ENCODE results near the gene VIT. TPM values are rescaled to one million over a fixed set of nuclear protein-coding genes. Genes with fewer than 3 reads are reported as not detected.

Gene VIT
- total RNA-seq, 1 donor from 2014 or later = not detected

DNA sequence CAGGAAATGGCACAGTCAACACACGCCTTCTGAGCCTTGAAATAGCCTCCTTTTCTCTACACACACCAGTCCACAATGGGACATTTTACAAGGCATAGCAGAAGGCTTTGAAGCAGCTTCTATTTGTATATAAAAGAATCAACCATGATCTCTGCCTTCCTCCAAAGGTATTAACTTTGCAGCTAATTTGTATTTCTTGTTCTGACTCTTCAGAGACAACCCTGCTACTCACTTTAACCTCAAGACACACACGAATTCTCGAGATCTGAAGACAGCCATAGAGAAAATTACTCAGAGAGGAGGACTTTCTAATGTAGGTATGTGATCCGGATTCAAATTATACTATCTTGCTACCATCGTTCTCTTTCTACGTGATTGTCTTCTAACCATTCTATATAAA is 104.6 kb downstream of the VIT start:
- Histone ChIP-seq H3K36me3 (ENCODE audit: control insufficient read depth, insufficient read depth, low read length) (no peaks in the 10 kb centered on the region), H3K4me3 (ENCODE audit: low read depth, low read length) (no peak overlapping the region), H3K27me3 (ENCODE audit: control insufficient read depth, insufficient read depth, low read length) (no peaks in the 10 kb centered on the region)
- DNase-seq (ENCODE audit: low read depth) (no peak), FAIRE-seq (no peak)
- TF ChIP-seq, protein P1, sequence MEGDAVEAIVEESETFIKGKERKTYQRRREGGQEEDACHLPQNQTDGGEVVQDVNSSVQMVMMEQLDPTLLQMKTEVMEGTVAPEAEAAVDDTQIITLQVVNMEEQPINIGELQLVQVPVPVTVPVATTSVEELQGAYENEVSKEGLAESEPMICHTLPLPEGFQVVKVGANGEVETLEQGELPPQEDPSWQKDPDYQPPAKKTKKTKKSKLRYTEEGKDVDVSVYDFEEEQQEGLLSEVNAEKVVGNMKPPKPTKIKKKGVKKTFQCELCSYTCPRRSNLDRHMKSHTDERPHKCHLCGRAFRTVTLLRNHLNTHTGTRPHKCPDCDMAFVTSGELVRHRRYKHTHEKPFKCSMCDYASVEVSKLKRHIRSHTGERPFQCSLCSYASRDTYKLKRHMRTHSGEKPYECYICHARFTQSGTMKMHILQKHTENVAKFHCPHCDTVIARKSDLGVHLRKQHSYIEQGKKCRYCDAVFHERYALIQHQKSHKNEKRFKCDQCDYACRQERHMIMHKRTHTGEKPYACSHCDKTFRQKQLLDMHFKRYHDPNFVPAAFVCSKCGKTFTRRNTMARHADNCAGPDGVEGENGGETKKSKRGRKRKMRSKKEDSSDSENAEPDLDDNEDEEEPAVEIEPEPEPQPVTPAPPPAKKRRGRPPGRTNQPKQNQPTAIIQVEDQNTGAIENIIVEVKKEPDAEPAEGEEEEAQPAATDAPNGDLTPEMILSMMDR (IDR thresholded peaks at IDR 0.05; ENCODE audit: insufficient read depth, low read length, severe bottlenecking) = no peak

DNA sequence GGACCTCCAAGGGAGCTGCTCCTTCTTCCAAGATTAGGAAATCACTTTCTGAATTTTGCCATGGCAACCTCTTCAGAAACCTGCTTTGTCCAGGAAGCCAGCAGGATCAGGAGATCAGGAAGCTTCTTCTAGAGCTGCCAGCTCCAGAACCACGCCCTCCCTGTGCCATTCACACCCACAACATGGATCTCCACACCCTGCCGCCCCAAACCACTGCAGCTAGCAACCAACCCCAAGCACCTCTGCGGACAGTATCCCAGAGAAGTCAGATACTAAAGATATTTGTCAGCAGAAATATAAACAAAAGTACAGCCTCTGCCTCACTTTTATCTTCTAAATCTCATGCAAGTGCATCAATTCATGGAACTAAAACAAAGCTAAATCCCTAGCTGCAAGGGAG is 106.4 kb downstream of the VIT start:
- no peak for DNase-seq (ENCODE audit: low read depth)
- no peak overlapping the region for H3K4me3 ChIP-seq (ENCODE audit: low read depth, low read length)
- no peak for FAIRE-seq
- no peaks in the 10 kb centered on the region for H3K36me3 ChIP-seq (ENCODE audit: control insufficient read depth, insufficient read depth, low read length)
- TF ChIP-seq, protein P1 (IDR thresholded peaks at IDR 0.05; ENCODE audit: insufficient read depth, low read length, severe bottlenecking) = no peak
- H3K27me3 ChIP-seq (ENCODE audit: control insufficient read depth, insufficient read depth, low read length) = no peaks in the 10 kb centered on the region

DNA sequence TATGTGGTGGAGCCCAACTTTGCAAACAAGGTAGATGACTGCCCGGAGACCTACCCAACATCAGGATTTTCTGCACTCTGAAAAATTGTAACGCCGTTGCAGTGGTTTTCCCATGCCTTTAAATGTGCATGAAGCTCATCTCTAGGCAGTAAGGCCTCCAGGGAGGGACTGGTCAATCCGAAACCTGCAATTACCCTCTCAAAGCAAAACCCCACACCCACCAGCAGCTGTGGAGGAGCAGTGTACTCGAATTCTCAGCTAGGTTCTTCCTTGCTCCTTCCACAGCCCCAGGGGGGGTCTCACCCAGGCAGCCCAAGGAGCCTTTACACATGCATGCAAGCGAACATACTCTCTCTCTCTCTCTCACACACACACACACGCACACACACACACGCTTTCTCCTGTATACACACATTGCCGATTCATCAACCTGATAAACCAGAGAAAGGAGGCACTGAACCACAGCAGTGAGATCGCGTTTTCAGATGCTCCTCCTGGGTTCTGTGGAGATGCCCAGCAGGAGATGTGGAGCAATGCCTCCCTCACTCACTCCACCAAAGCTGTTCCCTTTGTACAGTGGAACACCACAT is 109.2 kb downstream of the VIT start:
- Histone ChIP-seq H3K27me3 (ENCODE audit: control insufficient read depth, insufficient read depth, low read length) (no peaks in the 10 kb centered on the region), H3K36me3 (ENCODE audit: control insufficient read depth, insufficient read depth, low read length) (no peaks in the 10 kb centered on the region), H3K4me3 (ENCODE audit: low read depth, low read length) (no peak overlapping the region)
- no peak for FAIRE-seq
- DNase-seq (ENCODE audit: low read depth) = no peak
- TF ChIP-seq, protein P1 (IDR thresholded peaks at IDR 0.05; ENCODE audit: insufficient read depth, low read length, severe bottlenecking) = no peak

DNA sequence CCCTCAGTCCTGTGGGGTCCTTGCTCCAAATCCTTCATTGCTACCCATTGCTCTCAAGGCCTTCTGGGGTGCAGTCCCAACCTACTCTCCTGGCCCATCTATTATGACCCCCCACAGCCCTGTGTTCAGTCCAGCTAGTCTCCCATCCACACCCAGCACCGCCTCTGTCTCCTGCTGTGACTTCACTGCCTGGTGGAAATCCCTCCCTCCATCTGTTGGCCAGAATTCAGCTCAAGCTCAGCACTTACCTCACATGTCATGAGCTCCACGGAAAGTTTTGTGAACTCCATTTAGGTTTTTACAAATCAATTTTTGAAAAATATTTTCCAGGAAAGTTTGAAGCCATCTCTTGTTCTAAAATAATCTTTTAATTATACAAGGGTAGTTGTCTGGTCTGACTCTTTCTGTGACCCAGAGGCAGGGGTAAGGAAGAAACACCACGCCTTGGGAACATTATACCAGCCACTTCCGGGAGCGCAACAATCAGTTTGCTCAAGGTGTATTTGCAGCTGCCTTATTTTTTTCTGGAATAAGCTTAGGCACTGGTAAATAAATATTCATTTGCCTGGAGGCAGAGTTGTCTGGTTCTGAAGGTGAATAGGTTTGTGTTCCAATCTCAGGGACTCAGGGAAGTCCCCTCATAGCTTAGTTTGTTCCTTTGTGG is 110.8 kb downstream of the VIT start:
- Histone ChIP-seq H3K4me3 (ENCODE audit: low read depth, low read length) (no peak overlapping the region), H3K27me3 (ENCODE audit: control insufficient read depth, insufficient read depth, low read length) (no peaks in the 10 kb centered on the region), H3K36me3 (ENCODE audit: control insufficient read depth, insufficient read depth, low read length) (no peaks in the 10 kb centered on the region)
- DNase-seq (ENCODE audit: low read depth) (peak; percentile 11), FAIRE-seq (no peak)
- TF ChIP-seq, protein P1 (IDR thresholded peaks at IDR 0.05; ENCODE audit: insufficient read depth, low read length, severe bottlenecking) = no peak

DNA sequence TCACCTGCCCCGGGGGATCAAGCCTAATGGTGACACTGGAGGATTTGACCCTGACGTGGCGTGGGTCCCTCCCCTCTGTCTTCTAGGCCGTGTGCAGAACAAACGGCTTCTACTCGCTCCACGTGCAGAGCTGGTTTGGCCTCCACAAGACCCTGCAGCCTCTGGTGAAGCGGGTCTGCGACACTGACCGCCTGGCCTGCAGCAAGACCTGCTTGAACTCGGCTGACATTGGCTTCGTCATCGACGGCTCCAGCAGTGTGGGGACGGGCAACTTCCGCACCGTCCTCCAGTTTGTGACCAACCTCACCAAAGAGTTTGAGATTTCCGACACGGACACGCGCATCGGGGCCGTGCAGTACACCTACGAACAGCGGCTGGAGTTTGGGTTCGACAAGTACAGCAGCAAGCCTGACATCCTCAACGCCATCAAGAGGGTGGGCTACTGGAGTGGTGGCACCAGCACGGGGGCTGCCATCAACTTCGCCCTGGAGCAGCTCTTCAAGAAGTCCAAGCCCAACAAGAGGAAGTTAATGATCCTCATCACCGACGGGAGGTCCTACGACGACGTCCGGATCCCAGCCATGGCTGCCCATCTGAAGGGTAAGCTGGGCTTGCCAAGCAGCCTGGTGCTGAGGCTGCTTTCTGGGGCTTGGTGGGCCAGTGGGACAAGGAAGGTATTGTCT is 112.0 kb downstream of the VIT start:
- Histone ChIP-seq H3K27me3 (ENCODE audit: control insufficient read depth, insufficient read depth, low read length) (no peaks in the 10 kb centered on the region), H3K36me3 (ENCODE audit: control insufficient read depth, insufficient read depth, low read length) (no peaks in the 10 kb centered on the region), H3K4me3 (ENCODE audit: low read depth, low read length) (no peak overlapping the region)
- FAIRE-seq = peak; percentile 13
- DNase-seq (ENCODE audit: low read depth) = no peak
- TF ChIP-seq, protein P1 (IDR thresholded peaks at IDR 0.05; ENCODE audit: insufficient read depth, low read length, severe bottlenecking) = no peak
